ENCODE results near the gene CDHR3.
"Not testable (repeated sequence)": the region's sequence is repeated elsewhere in the genome, so short reads cannot be mapped to it uniquely, and the experiment has no call there.

GRCh38 chr7:105984808-105985207, 21.7 kb downstream of the CDHR3 start:
- not testable (repeated sequence) for TF ChIP-seq EZH2 (IDR thresholded peaks at IDR 0.05; ENCODE audit: borderline replicate concordance, low read depth, low read length, severe bottlenecking); JUN (IDR thresholded peaks at IDR 0.05; ENCODE audit: borderline replicate concordance, insufficient read depth, insufficient read length, low read depth); POLR2A (IDR thresholded peaks at IDR 0.05; ENCODE audit: low read depth, low read length); CTCF (IDR thresholded peaks at IDR 0.05; ENCODE audit: extremely low read depth in 1 of 2, insufficient read depth in 1 of 2, low read depth in 1 of 2, low read length in 2 of 2)

Data from endothelial cell of umbilical vein (primary cell).